ENCODE measurements around the gene ZNF579. TPM values are rescaled to one million over a fixed set of nuclear protein-coding genes. Genes with fewer than 3 reads are reported as not detected.

Gene ZNF579
- polyA plus RNA-seq, 1 donor (not counting 4 experiments of a cell fraction or from before 2014, with no cell fraction given) = 1.5 TPM

GRCh38 chr19:55609326-55609725, 28.7 kb upstream of the ZNF579 start:
- no peak for FAIRE-seq
- no peak for DNase-seq (ENCODE audit: low read depth, low spot score)
- dilution Hi-C loops (cut with MboI; ENCODE audit: extremely low pct_ligation_motif_present, low sequenced_read_pairs) = no loop called here
- peaks cover 11 to 14% of the 10 kb centered on the region in 2 experiments for H3K36me3 ChIP-seq (ENCODE audit: control insufficient read depth in 2 of 2, extremely low read depth in 1 of 2, insufficient read depth in 2 of 2, low read length in 2 of 2)
- no peak overlapping the region for H3K4me2 ChIP-seq (ENCODE audit: control insufficient read depth, extremely low read depth, insufficient read depth, low read depth, low read length)
- H3K9me3 ChIP-seq (ENCODE audit: control insufficient read depth, low read depth, low read length) = no peaks in the 10 kb centered on the region
- peaks cover 57% of the 10 kb centered on the region for H3K79me2 ChIP-seq (ENCODE audit: control insufficient read depth, insufficient read depth, low read length)
- no peak for TF ChIP-seq EZH2 (IDR thresholded peaks at IDR 0.05; ENCODE audit: low read length)
- TF ChIP-seq, protein P1, sequence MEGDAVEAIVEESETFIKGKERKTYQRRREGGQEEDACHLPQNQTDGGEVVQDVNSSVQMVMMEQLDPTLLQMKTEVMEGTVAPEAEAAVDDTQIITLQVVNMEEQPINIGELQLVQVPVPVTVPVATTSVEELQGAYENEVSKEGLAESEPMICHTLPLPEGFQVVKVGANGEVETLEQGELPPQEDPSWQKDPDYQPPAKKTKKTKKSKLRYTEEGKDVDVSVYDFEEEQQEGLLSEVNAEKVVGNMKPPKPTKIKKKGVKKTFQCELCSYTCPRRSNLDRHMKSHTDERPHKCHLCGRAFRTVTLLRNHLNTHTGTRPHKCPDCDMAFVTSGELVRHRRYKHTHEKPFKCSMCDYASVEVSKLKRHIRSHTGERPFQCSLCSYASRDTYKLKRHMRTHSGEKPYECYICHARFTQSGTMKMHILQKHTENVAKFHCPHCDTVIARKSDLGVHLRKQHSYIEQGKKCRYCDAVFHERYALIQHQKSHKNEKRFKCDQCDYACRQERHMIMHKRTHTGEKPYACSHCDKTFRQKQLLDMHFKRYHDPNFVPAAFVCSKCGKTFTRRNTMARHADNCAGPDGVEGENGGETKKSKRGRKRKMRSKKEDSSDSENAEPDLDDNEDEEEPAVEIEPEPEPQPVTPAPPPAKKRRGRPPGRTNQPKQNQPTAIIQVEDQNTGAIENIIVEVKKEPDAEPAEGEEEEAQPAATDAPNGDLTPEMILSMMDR (optimal IDR thresholded peaks at IDR 0.05 in 1 of 3, IDR thresholded peaks at IDR 0.05 in 1 of 3, conservative IDR thresholded peaks at IDR 0.05 in 1 of 3; ENCODE audit: extremely low read depth in 1 of 3, insufficient read depth in 2 of 3, low read length in 3 of 3) = no peak
- no peaks in the 10 kb centered on the region for H4K20me1 ChIP-seq (ENCODE audit: control insufficient read depth, extremely low read depth, insufficient read depth, low read length)
- no peaks in the 10 kb centered on the region for H3K9me1 ChIP-seq (ENCODE audit: control insufficient read depth, extremely low read depth, insufficient read depth, low read length)
- H3K27ac ChIP-seq (ENCODE audit: control insufficient read depth, insufficient read depth, low read length) = no peak overlapping the region
- H3K4me3 ChIP-seq (ENCODE audit: control insufficient read depth in 2 of 3, extremely low read depth in 1 of 3, insufficient read depth in 2 of 3, low read depth in 1 of 3, low read length in 3 of 3) = no peak overlapping the region
- no peaks in the 10 kb centered on the region for H3K27me3 ChIP-seq (ENCODE audit: control insufficient read depth, extremely low read depth, insufficient read depth, low read length)
- H3K9ac ChIP-seq (ENCODE audit: control insufficient read depth, extremely low read depth, insufficient read depth, low read length) = no peak overlapping the region
- H2AFZ ChIP-seq (ENCODE audit: control insufficient read depth, low read length) = no peak overlapping the region
- peaks cover 14% of the 10 kb centered on the region for H3K4me1 ChIP-seq (ENCODE audit: control insufficient read depth, extremely low read depth, insufficient read depth, low read length)

GRCh38 chr19:55606817-55607216, 26.2 kb upstream of the ZNF579 start:
- Histone ChIP-seq H3K36me3 (ENCODE audit: control insufficient read depth in 2 of 2, extremely low read depth in 1 of 2, insufficient read depth in 2 of 2, low read length in 2 of 2) (peaks cover 11 to 14% of the 10 kb centered on the region in 2 experiments), H3K9me3 (ENCODE audit: control insufficient read depth, low read depth, low read length) (no peaks in the 10 kb centered on the region), H3K9ac (ENCODE audit: control insufficient read depth, extremely low read depth, insufficient read depth, low read length) (peak overlapping the region; percentile 84), H2AFZ (ENCODE audit: control insufficient read depth, low read length) (no peak overlapping the region), H3K4me1 (ENCODE audit: control insufficient read depth, extremely low read depth, insufficient read depth, low read length) (peaks cover 14% of the 10 kb centered on the region), H4K20me1 (ENCODE audit: control insufficient read depth, extremely low read depth, insufficient read depth, low read length) (no peaks in the 10 kb centered on the region), H3K4me2 (ENCODE audit: control insufficient read depth, extremely low read depth, insufficient read depth, low read depth, low read length) (peak overlapping the region; percentile 80), H3K27ac (ENCODE audit: control insufficient read depth, insufficient read depth, low read length) (peak overlapping the region; percentile 45), H3K27me3 (ENCODE audit: control insufficient read depth, extremely low read depth, insufficient read depth, low read length) (no peaks in the 10 kb centered on the region), H3K4me3 (ENCODE audit: control insufficient read depth in 2 of 3, extremely low read depth in 1 of 3, insufficient read depth in 2 of 3, low read depth in 1 of 3, low read length in 3 of 3) (peak overlapping the region; percentile 61 to 73 (median 72)), H3K9me1 (ENCODE audit: control insufficient read depth, extremely low read depth, insufficient read depth, low read length) (no peaks in the 10 kb centered on the region), H3K79me2 (ENCODE audit: control insufficient read depth, insufficient read depth, low read length) (peaks cover 52% of the 10 kb centered on the region)
- dilution Hi-C loops (cut with MboI; ENCODE audit: extremely low pct_ligation_motif_present, low sequenced_read_pairs) = no loop called here
- no peak for DNase-seq (ENCODE audit: low read depth, low spot score)
- TF ChIP-seq, protein P1 (optimal IDR thresholded peaks at IDR 0.05 in 1 of 3, IDR thresholded peaks at IDR 0.05 in 1 of 3, conservative IDR thresholded peaks at IDR 0.05 in 1 of 3; ENCODE audit: extremely low read depth in 1 of 3, insufficient read depth in 2 of 3, low read length in 3 of 3) = no peak
- no peak for TF ChIP-seq EZH2 (IDR thresholded peaks at IDR 0.05; ENCODE audit: low read length)
- no peak for FAIRE-seq
